Right lobe of liver (tissue), 4 donors: ENCODE data around the gene CBY1.

Source experiments
- POLR2A ChIP-seq: fragments of 450-650 bp; IDR thresholded peaks from one replicate; pipeline ENCODE4 v1.6.1; 2017; ENCODE audit warnings: antibody characterized with exemption, mild to moderate bottlenecking
- TF ChIP-seq, protein P1 (sequence below), 4 donors: fragments of 200-600 bp in 3 of 4; fragments of 450-650 bp in 1 of 4; IDR thresholded peaks; one replicate each; pipeline versions ENCODE4 v1.5.1 to v1.8.0; 2016 to 2022; ENCODE audit warnings: antibody characterized with exemption in 4 of 4, mild to moderate bottlenecking in 2 of 4
- donor health status: DM: no; HTN: no; CAD: no.
- donor health status: DM: no; HTN: no; CAD: no.
- donor health status: DM: no; HTN: yes; CAD: no.

DNA sequence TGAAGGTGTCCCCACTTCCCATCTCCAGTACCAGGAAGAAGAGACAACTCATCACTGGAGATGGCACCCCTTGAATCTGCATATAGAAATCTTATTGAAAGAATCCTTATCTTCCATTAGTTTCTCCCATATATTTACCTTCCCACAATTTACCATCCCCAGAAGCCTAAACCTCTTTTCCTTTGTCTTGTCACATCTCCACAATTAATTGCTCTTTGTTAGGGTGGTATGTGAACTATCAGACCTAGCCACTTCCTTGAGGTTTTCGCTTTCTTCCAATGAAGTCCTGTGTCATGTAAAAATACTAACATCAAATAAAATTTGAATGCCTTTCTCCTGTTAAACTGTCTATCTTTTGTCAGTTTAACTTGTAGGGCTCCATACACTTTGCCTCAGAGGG lies 38.2 kb upstream of the CBY1 start:
- TF ChIP-seq, protein P1, sequence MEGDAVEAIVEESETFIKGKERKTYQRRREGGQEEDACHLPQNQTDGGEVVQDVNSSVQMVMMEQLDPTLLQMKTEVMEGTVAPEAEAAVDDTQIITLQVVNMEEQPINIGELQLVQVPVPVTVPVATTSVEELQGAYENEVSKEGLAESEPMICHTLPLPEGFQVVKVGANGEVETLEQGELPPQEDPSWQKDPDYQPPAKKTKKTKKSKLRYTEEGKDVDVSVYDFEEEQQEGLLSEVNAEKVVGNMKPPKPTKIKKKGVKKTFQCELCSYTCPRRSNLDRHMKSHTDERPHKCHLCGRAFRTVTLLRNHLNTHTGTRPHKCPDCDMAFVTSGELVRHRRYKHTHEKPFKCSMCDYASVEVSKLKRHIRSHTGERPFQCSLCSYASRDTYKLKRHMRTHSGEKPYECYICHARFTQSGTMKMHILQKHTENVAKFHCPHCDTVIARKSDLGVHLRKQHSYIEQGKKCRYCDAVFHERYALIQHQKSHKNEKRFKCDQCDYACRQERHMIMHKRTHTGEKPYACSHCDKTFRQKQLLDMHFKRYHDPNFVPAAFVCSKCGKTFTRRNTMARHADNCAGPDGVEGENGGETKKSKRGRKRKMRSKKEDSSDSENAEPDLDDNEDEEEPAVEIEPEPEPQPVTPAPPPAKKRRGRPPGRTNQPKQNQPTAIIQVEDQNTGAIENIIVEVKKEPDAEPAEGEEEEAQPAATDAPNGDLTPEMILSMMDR (IDR thresholded peaks at IDR 0.05), result no peak
- TF ChIP-seq POLR2A, result no peak
